LNCaP clone FGC (cell line): ENCODE measurements around the gene PRDM16.

Experiments used
- DNase-seq: peaks from one replicate; pipeline ENCODE4 v3.0.0-alpha.2; 2011; ENCODE audit warnings: low read depth
- H3K4me3 ChIP-seq: 2 replicates; pipeline ENCODE4 v1.5.1; 2011; ENCODE audit warnings: mild to moderate bottlenecking, low read depth, low read length, control low read depth
- TF ChIP-seq, protein P1 (sequence below): IDR thresholded peaks from 2 replicates; pipeline ENCODE4 v1.5.1; 2012; ENCODE audit warnings: mild to moderate bottlenecking; ENCODE audit not compliant: control insufficient read depth, insufficient read depth; ENCODE audit errors: extremely low read depth

Gene PRDM16

DNA sequence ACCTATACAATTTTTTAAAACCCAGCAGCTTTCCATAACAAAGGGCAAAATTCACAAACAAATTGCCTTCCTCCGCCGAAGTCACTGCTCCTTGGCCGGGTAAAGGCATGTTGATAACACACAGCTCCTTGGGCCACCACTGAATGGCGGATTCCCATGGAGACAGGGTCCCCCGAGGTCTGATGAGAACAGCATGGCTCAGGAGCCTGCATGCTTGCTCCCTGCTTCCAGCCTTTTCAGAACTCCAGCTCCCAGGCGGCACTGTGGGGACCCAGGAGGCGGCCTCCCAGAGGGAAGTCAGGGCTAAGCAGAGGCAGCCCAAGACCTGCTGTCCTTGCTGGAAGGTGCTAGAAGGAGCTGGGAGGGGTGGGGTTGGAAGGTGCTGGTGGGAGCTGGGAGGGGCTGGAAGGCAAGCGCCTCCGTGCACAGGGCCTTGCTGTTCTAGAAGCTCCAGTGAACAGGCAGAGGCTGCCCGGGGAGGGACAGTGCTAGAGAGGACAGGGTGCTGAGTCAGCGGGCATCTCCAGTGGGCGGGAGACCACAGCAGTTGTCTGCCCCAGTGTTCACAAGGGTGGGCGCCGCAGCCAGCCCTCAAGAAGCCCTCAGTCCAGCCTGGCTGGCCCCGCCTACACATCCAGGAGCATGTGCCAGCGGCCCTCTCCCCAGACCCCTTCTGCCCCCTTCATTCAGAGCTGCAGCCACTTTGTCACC lies 35.1 kb downstream of the PRDM16 start:
- no peak for DNase-seq
- TF ChIP-seq, protein P1, sequence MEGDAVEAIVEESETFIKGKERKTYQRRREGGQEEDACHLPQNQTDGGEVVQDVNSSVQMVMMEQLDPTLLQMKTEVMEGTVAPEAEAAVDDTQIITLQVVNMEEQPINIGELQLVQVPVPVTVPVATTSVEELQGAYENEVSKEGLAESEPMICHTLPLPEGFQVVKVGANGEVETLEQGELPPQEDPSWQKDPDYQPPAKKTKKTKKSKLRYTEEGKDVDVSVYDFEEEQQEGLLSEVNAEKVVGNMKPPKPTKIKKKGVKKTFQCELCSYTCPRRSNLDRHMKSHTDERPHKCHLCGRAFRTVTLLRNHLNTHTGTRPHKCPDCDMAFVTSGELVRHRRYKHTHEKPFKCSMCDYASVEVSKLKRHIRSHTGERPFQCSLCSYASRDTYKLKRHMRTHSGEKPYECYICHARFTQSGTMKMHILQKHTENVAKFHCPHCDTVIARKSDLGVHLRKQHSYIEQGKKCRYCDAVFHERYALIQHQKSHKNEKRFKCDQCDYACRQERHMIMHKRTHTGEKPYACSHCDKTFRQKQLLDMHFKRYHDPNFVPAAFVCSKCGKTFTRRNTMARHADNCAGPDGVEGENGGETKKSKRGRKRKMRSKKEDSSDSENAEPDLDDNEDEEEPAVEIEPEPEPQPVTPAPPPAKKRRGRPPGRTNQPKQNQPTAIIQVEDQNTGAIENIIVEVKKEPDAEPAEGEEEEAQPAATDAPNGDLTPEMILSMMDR: no peak
- no peak overlapping the region for H3K4me3 ChIP-seq

DNA sequence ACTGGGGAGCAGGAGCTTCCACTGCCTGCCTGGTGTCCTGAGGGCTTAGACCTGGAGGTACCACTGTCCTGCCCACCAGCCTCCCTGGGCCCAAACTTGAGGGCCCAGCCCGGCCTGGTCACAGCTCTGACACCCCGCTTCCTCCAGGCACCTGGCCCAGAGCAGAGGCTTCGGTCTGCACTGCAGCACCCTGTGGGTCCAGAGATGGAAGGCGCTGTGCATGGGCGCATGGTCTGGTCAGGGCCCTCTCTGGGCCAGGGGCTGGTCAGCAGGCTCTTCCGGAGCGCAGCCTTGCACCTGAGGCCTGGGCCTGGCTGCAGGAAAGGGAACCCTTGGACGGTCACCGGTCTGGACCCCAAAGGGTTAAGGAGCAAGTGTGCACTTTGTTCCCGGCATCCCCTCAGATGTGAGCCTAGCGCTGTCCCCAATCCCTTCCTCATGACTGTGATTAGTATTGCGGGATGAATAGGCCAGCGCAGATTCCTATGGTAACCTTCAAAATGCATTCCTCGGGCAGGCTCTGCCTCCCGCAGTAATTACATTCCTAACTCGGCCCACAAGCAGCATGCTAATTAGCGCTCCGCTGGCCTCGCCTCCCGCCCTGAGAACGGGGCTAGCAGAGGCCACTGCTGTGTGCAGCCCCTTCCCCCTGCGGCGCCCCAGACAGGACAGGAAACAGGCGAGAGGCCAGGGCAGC lies 36.3 kb downstream of the PRDM16 start:
- TF ChIP-seq, protein P1: no peak
- DNase-seq: no peak
- H3K4me3 ChIP-seq: no peak overlapping the region

DNA sequence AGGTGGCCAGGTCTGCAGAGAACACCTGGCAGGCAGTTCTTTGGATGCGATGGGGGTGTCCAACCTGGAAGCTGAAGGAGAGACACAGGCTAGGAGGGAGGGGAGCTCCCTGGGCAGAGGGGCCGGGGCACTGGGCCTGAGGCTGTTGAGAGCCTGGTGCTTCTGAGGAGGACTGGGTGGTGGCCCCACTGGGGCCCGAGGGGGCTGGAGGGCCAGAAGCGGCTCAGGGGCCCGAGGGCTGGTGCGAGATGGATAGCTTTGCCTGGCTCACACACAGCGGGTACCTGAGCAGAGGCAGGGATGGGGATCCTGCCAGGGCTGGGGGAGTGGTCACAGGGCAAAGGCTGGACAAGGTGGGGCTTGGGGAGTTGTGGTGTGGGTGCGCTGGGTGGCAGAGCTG lies 37.2 kb downstream of the PRDM16 start:
- DNase-seq: no peak
- TF ChIP-seq, protein P1: no peak
- H3K4me3 ChIP-seq: no peak overlapping the region

DNA sequence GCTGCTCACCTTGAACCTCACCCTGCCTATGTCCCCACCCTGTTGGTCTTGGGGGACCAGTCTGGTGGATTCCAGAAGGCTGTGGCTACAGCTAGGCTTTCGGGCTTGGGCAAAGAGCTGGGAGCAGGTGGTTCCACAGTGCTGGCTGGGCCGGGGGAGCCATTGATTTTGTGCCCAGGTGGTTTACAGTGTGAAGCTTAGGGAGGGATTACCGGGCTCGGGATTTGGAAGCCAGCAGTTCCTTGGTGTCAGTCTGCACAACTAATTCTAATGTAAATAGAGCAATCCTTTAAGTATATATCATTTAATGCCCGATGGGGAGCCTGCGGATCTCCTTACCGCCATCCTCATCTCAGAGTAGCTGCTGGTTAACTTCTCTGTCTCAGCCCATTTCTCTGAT lies 38.2 kb downstream of the PRDM16 start:
- TF ChIP-seq, protein P1: no peak
- no peak overlapping the region for H3K4me3 ChIP-seq

DNA sequence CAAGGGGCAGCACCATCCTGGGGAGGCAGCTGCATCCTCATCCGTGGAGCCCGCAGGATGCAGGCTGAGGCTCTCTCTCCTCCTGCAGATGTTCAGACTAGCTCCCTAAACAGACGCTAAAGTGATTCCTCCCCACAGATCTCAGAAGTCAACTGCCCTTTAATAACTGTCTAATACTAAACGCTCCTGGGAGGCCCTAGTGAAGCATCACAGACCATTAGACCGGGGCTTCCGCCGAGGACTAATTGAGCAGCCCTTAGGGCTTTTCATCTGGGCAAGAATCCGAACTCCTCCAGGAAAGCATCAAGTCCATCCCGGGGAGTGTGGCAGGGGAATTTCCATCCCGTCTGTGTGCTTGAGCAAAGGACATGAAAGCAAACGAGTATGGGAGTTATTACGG lies 40.4 kb downstream of the PRDM16 start:
- TF ChIP-seq, protein P1: no peak
- no peak overlapping the region for H3K4me3 ChIP-seq
- DNase-seq: no peak

More for the DNA sequence above, 38.2 kb downstream of the PRDM16 start:
- no peak for DNase-seq

DNA sequence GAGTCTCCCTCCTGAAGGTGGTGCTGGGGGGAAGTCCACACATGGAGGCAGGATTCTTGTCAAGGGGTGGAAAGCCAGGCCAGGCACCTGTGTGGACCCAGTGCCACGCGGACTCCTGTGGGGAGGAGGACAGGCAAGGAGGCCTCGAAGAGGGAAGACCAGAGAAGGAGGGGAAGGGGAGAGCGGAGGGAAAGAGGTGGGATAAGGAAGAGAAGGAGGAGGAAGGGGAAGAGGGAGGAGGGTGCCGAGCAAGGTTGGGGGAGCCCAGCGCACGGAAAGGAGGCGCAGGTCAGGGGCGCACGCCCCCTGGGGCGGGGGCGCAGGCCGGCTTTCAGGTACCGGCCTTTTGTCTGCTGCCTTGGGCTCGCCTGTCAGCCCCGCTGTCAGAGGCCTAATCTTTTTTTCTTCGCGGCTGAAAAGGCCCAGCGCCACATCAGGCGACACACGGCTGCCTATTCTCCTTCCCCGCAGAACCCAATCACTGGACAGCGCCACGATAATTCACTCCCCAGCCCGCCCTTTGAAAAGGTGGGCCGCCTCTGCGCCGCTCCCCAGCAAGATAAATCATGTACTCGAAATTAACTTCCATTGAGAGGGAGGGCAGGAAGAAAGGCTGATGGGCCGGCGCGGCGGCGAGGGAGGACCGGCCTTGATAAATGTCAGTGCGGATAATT lies 42.5 kb downstream of the PRDM16 start:
- no peak for DNase-seq
- TF ChIP-seq, protein P1: no peak
- H3K4me3 ChIP-seq: no peak overlapping the region

DNA sequence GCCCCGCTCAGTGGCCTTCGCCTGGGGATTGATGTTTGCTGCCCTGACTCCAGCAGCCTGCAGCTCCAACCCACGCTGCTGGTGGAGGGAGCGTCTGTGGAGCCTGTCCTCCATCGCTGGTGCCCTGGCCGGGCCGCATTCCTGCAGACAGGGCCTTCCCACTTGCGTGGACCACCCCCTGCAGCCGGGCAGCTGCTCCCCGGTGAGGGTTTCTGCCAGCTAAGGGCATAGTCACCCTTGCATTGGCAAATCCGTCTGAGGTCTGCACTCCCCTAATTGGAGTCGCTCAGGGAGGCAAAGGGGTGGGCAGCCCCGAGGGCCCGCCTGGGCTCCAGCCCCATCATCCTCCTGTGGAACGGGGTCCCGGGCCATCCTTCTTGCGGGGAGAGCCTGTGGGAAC lies 43.5 kb downstream of the PRDM16 start:
- TF ChIP-seq, protein P1: no peak
- no peak for DNase-seq
- H3K4me3 ChIP-seq: no peak overlapping the region
